Bronchial epithelial cell (primary cell): ENCODE data around the gene RUNX3. TPM values are rescaled to one million over a fixed set of nuclear protein-coding genes. Genes with fewer than 3 reads are reported as not detected.

ENCODE experiments used
- DNase-seq: peaks from one replicate; pipeline ENCODE4 v3.0.0-alpha.2; 2010; ENCODE audit warnings: low read depth
- FAIRE-seq: peaks from 2 replicates; lab custom pipeline; 2011; peaks lifted over from hg19 to GRCh38; lab: Jason Lieb, UNC
- H3K27me3 ChIP-seq: 2 replicates; pipeline ENCODE4 v1.5.1; 2011; ENCODE audit warnings: low read length; ENCODE audit not compliant: control insufficient read depth, insufficient read depth
- H3K36me3 ChIP-seq: 2 replicates; pipeline ENCODE4 v1.5.1; 2011; ENCODE audit warnings: low read length; ENCODE audit not compliant: control insufficient read depth, insufficient read depth
- H3K4me3 ChIP-seq: 2 replicates; pipeline ENCODE4 v1.5.1; 2011; ENCODE audit warnings: mild to moderate bottlenecking, low read depth, low read length, control low read depth
- total RNA-seq: library from RNA; depleted of rRNA; stranded (reverse); fragments of >200 nt; gene quantifications from 2 replicates; pipeline ENCODE4 v1.2.1, GENCODE V29; 2014
- TF ChIP-seq, protein P1 (sequence below): IDR thresholded peaks from 2 replicates; pipeline ENCODE4 v1.5.1; 2011; ENCODE audit warnings: mild to moderate bottlenecking, moderate library complexity, low read length, control low read depth, inconsistent platforms; ENCODE audit not compliant: insufficient read depth, severe bottlenecking

RUNX3 gene
- total RNA-seq, 1 donor from 2014 or later = 0.26 TPM

DNA sequence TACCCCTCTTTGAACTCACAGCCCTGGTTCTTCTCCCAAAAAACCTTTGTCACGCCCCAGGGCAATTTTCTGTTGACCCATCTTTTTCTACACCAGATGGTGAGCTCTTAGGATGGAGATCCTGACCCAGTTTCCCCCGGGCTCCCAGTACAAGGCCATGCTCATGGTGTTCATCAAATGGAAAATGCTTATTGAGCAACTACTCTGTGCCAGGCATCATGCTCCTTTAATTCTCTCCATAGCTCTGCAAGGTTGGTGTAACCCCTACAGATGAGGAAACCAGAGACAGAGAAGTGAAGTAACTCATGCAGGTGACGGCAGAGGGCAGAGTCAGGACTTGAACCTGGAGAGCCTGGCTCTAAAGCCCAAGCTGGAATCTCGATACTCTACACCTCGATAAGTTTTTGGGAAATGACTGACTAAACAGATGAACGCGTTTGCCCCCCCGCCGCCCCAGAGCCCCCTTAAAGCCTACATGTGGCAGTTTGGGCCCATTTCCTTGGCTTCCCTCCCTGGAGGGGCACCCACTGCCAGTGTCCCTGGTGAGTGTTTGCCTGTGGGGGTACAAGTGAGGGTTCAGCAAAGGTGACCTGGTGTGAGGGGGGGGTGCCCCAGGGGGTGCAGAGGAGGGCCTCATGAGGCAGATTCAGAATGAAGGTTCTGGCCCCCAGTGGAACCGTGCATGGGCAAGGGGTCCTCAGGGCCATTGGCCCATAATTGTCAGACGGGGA is 30.2 kb upstream of the RUNX3 start:
- TF ChIP-seq, protein P1, sequence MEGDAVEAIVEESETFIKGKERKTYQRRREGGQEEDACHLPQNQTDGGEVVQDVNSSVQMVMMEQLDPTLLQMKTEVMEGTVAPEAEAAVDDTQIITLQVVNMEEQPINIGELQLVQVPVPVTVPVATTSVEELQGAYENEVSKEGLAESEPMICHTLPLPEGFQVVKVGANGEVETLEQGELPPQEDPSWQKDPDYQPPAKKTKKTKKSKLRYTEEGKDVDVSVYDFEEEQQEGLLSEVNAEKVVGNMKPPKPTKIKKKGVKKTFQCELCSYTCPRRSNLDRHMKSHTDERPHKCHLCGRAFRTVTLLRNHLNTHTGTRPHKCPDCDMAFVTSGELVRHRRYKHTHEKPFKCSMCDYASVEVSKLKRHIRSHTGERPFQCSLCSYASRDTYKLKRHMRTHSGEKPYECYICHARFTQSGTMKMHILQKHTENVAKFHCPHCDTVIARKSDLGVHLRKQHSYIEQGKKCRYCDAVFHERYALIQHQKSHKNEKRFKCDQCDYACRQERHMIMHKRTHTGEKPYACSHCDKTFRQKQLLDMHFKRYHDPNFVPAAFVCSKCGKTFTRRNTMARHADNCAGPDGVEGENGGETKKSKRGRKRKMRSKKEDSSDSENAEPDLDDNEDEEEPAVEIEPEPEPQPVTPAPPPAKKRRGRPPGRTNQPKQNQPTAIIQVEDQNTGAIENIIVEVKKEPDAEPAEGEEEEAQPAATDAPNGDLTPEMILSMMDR = no peak
- no peak overlapping the region for H3K4me3 ChIP-seq

DNA sequence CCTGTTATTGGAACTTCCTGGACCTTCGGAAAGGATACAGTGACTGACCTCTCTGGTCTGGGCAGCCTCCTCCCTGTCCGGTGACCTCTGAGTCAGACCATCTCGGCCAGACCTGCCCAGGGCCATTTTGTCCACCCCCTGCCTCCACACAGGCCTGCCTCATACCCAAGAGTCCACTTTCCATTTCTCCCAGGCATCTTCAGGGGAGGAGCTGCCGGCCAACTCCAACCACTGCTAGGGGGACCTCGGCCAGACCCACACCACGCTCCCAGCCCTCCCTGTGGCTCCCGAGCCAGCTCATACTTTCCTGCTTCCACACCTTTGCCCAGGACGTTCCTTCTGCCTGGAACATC is 29.5 kb upstream of the RUNX3 start:
- FAIRE-seq = no peak
- H3K36me3 ChIP-seq = no peaks in the 10 kb centered on the region

More for the DNA sequence above, 30.2 kb upstream of the RUNX3 start:
- Histone ChIP-seq H3K36me3 (no peaks in the 10 kb centered on the region), H3K27me3 (peaks cover 6% of the 10 kb centered on the region)
- DNase-seq (no peak), FAIRE-seq (no peak)

DNA sequence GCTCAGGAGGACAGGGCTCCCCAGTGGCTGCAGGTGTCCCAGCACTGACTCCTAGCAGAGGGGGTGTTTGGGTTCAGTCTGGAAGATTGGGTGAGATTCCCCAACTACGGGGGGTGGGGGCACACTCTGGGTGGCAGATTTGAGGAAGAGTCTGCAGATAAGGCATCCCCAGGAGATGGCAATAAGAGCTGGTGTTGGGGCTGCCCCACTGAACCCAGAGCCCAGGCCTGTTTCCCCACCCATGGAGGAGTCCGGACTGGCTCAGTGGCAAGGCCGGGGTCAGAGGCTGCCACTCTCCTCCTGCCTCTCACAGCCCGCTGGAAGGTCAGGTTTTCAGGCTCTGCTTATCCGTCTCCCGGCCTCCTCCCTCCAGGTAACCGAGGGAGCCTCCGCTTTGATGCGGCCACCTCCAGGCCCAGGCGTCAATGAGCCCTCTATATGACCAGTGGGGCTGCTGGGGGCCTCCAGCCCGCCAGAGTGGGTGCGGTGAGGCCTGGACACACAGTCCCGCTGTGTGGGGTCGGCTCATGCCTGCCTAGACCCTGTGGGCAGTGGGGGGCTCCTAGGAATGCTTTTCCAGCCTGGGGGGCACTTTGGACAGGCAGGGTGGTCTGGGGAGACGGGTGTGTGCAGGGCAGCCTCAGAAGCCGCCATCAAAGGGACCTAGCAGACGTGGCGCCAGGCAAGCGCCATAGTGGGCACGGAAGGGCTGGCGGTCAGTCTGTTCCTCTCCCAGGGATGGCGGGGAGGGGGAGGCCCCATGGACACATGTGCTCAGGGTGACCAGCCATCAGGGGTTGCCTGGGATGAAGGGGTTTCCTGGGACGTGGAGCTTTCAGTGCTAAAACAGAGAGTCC is 28.9 kb upstream of the RUNX3 start:
- DNase-seq (no peak), FAIRE-seq (no peak)
- TF ChIP-seq, protein P1 = no peak
- Histone ChIP-seq H3K27me3 (peaks cover 5% of the 10 kb centered on the region), H3K4me3 (no peak overlapping the region), H3K36me3 (no peaks in the 10 kb centered on the region)

More for the DNA sequence above, 29.5 kb upstream of the RUNX3 start:
- H3K27me3 ChIP-seq = peaks cover 6% of the 10 kb centered on the region
- no peak for DNase-seq
- no peak overlapping the region for H3K4me3 ChIP-seq
- TF ChIP-seq, protein P1 = no peak

DNA sequence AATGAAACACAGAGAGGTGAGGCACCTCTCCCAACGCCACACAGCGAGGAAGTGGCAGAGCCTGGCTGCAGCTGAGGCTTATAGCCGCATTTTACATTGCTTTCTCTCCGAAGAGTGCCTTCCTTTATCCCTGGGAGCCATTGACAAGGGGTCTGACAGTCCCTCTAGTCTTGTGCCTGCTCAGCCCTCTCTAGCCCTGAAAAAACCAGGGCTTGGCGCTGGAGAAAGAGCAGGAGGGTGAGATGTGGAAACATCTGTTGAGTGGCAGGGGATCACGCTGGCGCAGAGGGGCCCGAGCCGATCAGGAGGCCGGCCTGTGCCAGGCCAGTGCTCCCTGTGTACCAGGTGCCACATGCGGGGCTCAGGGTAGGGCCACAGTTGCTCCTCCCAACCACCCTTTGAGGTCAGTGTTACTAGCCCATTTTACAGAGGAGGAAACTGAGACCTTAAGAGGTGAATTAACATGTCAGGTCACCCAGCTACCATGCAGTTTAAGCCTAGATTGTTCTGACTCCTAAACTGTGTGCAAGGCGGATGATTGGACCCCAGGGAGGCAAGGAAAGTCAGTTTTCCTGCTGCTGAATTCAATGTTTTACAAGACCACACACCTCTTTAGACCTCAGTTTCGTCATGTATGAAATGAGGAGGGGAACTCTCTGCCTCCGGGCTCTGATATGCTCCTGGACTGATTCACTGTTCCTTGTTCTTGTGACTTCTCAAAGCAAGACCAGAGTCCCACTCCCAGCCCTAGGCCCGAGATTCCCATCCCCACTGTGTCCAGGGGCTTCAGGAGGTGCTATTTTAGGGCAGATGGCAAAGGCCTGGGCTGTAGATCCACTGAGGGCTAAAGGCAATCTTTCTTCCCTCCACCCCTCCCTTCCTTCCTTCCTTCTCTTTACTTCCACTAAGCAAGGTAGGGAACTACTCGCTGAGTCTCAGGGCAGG is 28.0 kb upstream of the RUNX3 start:
- TF ChIP-seq, protein P1 = no peak
- Histone ChIP-seq H3K4me3 (no peak overlapping the region), H3K27me3 (peaks cover 4% of the 10 kb centered on the region), H3K36me3 (no peaks in the 10 kb centered on the region)
- DNase-seq (no peak), FAIRE-seq (peak; percentile 75)

- H3K27me3 ChIP-seq = peaks cover 4% of the 10 kb centered on the region
- no peaks in the 10 kb centered on the region for H3K36me3 ChIP-seq
- TF ChIP-seq, protein P1 = no peak
- DNase-seq (no peak), FAIRE-seq (peak; percentile 72)
- H3K4me3 ChIP-seq = no peak overlapping the region
These were observed 27.1 kb upstream of the RUNX3 start for GRCh38 chr1:24957016-24957807.
